Nephron (organoid): ENCODE measurements around the gene PTPRE.

Experiments
- H3K27ac Mint-ChIP-seq, 3 experiments: 2 replicates each; pipeline ENCODE4 v1.8.0; 2020; ENCODE audit warnings: mixed read lengths in 3 of 3, mild to moderate bottlenecking in 2 of 3, moderate library complexity in 1 of 3
- H3K27me3 Mint-ChIP-seq: 2 replicates; pipeline ENCODE4 v1.8.0; 2021; ENCODE audit warnings: low read depth, mild to moderate bottlenecking, moderate library complexity, mixed read lengths
- H3K36me3 Mint-ChIP-seq: 2 replicates; pipeline ENCODE4 v1.8.0; 2020; ENCODE audit warnings: low read depth, mixed read lengths
- H3K4me1 Mint-ChIP-seq: 2 replicates; pipeline ENCODE4 v1.8.0; 2020; ENCODE audit warnings: mixed read lengths
- H3K4me3 Mint-ChIP-seq, 3 experiments: 2 replicates each; pipeline ENCODE4 v1.8.0; 2020; ENCODE audit warnings: mild to moderate bottlenecking in 3 of 3, mixed read lengths in 3 of 3, moderate library complexity in 2 of 3
- H3K9me3 Mint-ChIP-seq: 2 replicates; pipeline ENCODE4 v1.8.0; 2020; ENCODE audit warnings: mixed read lengths
- CTCF ChIP-seq, 3 experiments: fragments of 200-600 bp; sonication (generic); IDR thresholded peaks; one replicate each; pipeline ENCODE4 v1.5.0; 2021; ENCODE audit warnings: antibody characterized with exemption in 3 of 3; ENCODE audit not compliant: unreplicated experiment in 3 of 3

PTPRE gene

GRCh38 chr10:127998501-127999144 is 91.7 kb downstream of the PTPRE start:
- Mint-ChIP-seq H3K4me1 (peaks cover 26% of the 10 kb centered on the region), H3K9me3 (no peaks in the 10 kb centered on the region), H3K27ac (peak overlapping the region in 1 of 3 experiments; percentile 28), H3K27me3 (peaks cover 27% of the 10 kb centered on the region), H3K4me3 (no peak overlapping the region), H3K36me3 (no peaks in the 10 kb centered on the region)
- no peak for TF ChIP-seq CTCF (IDR thresholded peaks at IDR 0.05; ENCODE audit: unreplicated experiment in 3 of 3)

GRCh38 chr10:127999297-128000129 is 92.6 kb downstream of the PTPRE start:
- H3K9me3 Mint-ChIP-seq: no peaks in the 10 kb centered on the region
- no peaks in the 10 kb centered on the region for H3K36me3 Mint-ChIP-seq
- TF ChIP-seq CTCF (IDR thresholded peaks at IDR 0.05; ENCODE audit: unreplicated experiment in 3 of 3): no peak
- no peak overlapping the region for H3K27ac Mint-ChIP-seq
- H3K4me1 Mint-ChIP-seq: peaks cover 26% of the 10 kb centered on the region
- peak overlapping the region in 1 of 3 experiments; percentile 6 for H3K4me3 Mint-ChIP-seq
- H3K27me3 Mint-ChIP-seq: peaks cover 27% of the 10 kb centered on the region

GRCh38 chr10:128000471-128001362 is 93.8 kb downstream of the PTPRE start:
- Mint-ChIP-seq H3K27ac (no peak overlapping the region), H3K9me3 (no peaks in the 10 kb centered on the region), H3K36me3 (no peaks in the 10 kb centered on the region), H3K27me3 (peaks cover 29% of the 10 kb centered on the region), H3K4me1 (peaks cover 26% of the 10 kb centered on the region), H3K4me3 (no peak overlapping the region)
- no peak for TF ChIP-seq CTCF (IDR thresholded peaks at IDR 0.05; ENCODE audit: unreplicated experiment in 3 of 3)

GRCh38 chr10:128001363-128001745 is 94.5 kb downstream of the PTPRE start:
- H3K36me3 Mint-ChIP-seq: no peaks in the 10 kb centered on the region
- no peak for TF ChIP-seq CTCF (IDR thresholded peaks at IDR 0.05; ENCODE audit: unreplicated experiment in 3 of 3)
- peaks cover 26% of the 10 kb centered on the region for H3K4me1 Mint-ChIP-seq
- no peaks in the 10 kb centered on the region for H3K9me3 Mint-ChIP-seq
- peaks cover 29% of the 10 kb centered on the region for H3K27me3 Mint-ChIP-seq
- no peak overlapping the region for H3K27ac Mint-ChIP-seq
- no peak overlapping the region for H3K4me3 Mint-ChIP-seq

- Mint-ChIP-seq H3K4me3 (no peak overlapping the region), H3K27me3 (peaks cover 29% of the 10 kb centered on the region), H3K36me3 (no peaks in the 10 kb centered on the region), H3K4me1 (peaks cover 22% of the 10 kb centered on the region), H3K9me3 (no peaks in the 10 kb centered on the region), H3K27ac (no peak overlapping the region)
- TF ChIP-seq CTCF (IDR thresholded peaks at IDR 0.05; ENCODE audit: unreplicated experiment in 3 of 3): no peak
These were observed 94.9 kb downstream of the PTPRE start for GRCh38 chr10:128001849-128002248.
